Cerebellar cortex (tissue), 1 donor: ENCODE results near the gene RRN3.
A peak's percentile ranks its signal among the peaks of the same experiment; 100 is the strongest.
"Not testable (repeated sequence)": the region's sequence is repeated elsewhere in the genome, so short reads cannot be mapped to it uniquely, and the experiment has no call there.

Experiments
- DNase-seq: peaks from one replicate; pipeline ENCODE4 v3.0.0-alpha.2; 2015; ENCODE audit warnings: low spot score

RRN3 gene

GRCh38 chr16:15093955-15094827 lies at the start of gene RRN3:
TSS of gene RRN3 (minus strand) at chr16:15094272. CDS start at chr16:15094233, 39 bp downstream.
- DNase-seq: peak; percentile 94

- not testable (repeated sequence) for DNase-seq
These were observed 49.6 kb upstream of the RRN3 start for GRCh38 chr16:15143601-15144091.

- DNase-seq: not testable (repeated sequence)
These were observed 49.0 kb upstream of the RRN3 start for GRCh38 chr16:15142891-15143600.

- DNase-seq: not testable (repeated sequence)
These were observed 48.2 kb upstream of the RRN3 start for GRCh38 chr16:15142107-15142890.

GRCh38 chr16:15141586-15141985 lies 47.5 kb upstream of the RRN3 start:
- DNase-seq: no peak

- peak; percentile 54 for DNase-seq
These were observed 46.6 kb upstream of the RRN3 start for GRCh38 chr16:15140444-15141365.

- not testable (repeated sequence) for DNase-seq
These were observed 43.4 kb upstream of the RRN3 start for GRCh38 chr16:15137514-15137913.

GRCh38 chr16:15135483-15136360 lies 41.6 kb upstream of the RRN3 start:
- DNase-seq: not testable (repeated sequence)

- not testable (repeated sequence) for DNase-seq
These were observed 40.8 kb upstream of the RRN3 start for GRCh38 chr16:15134752-15135482.

- DNase-seq: not testable (repeated sequence)
These were observed 39.5 kb upstream of the RRN3 start for GRCh38 chr16:15133554-15133953.

GRCh38 chr16:15132719-15133428 lies 38.8 kb upstream of the RRN3 start:
- DNase-seq: not testable (repeated sequence)

- DNase-seq: not testable (repeated sequence)
These were observed 37.0 kb upstream of the RRN3 start for GRCh38 chr16:15130943-15131700.

GRCh38 chr16:15130256-15130932 lies 36.3 kb upstream of the RRN3 start:
- not testable (repeated sequence) for DNase-seq

GRCh38 chr16:15127641-15128425 lies 33.8 kb upstream of the RRN3 start:
- not testable (repeated sequence) for DNase-seq

- not testable (repeated sequence) for DNase-seq
These were observed 6.4 kb upstream of the RRN3 start for GRCh38 chr16:15100372-15100987.
